H1 (cell line): ENCODE measurements around the gene PTHLH. TPM values are rescaled to one million over a fixed set of nuclear protein-coding genes. Genes with fewer than 3 reads are reported as not detected.

ENCODE experiments used
- CTCF ChIA-PET: fragments of 300-600 bp; sonication (Branson Sonifier 250); formaldehyde crosslinking; loops from one replicate; lab custom pipeline; 2021; ENCODE audit not compliant: partially characterized antibody; lab: Charles Lee
- POLR2A ChIA-PET: fragments of 300-600 bp; sonication (Branson Sonifier 250); formaldehyde crosslinking; loops from one replicate; lab custom pipeline; 2021; ENCODE audit warnings: inconsistent platforms; ENCODE audit not compliant: partially characterized antibody; lab: Charles Lee
- DNase-seq, 2 experiments: peaks; one replicate each; pipeline versions ENCODE4 v3.0.0 to v3.0.0-alpha.2; 2010 to 2022; ENCODE audit warnings: low spot score in 2 of 2, low read depth in 1 of 2, mixed read lengths in 1 of 2
- FAIRE-seq: peaks from 2 replicates; lab custom pipeline; 2011; peaks lifted over from hg19 to GRCh38; lab: Jason Lieb, UNC
- H2AFZ ChIP-seq: 2 replicates; pipeline ENCODE4 v1.8.1; 2012; ENCODE audit warnings: low read length, inconsistent platforms
- H2AK5ac ChIP-seq: 2 replicates; pipeline ENCODE4 v1.6.1; 2013; ENCODE audit warnings: low read depth, low read length
- H2BK120ac ChIP-seq: replicated peaks from 2 replicates; pipeline ENCODE3; 2013; ENCODE audit warnings: low read depth, low read length, inconsistent platforms
- H2BK12ac ChIP-seq: 2 replicates; pipeline ENCODE4 v1.6.1; 2013; ENCODE audit warnings: low read depth, low read length
- H2BK15ac ChIP-seq: 2 replicates; pipeline ENCODE4 v1.6.1; 2013; ENCODE audit warnings: low read length
- H2BK20ac ChIP-seq: 2 replicates; pipeline ENCODE4 v1.6.1; 2013; ENCODE audit warnings: low read length
- H2BK5ac ChIP-seq: 2 replicates; pipeline ENCODE4 v1.6.1; 2013; ENCODE audit warnings: low read depth, low read length
- H3K14ac ChIP-seq: 2 replicates; pipeline ENCODE4 v1.6.1; 2013; ENCODE audit warnings: inconsistent platforms; ENCODE audit not compliant: insufficient read length
- H3K18ac ChIP-seq: 2 replicates; pipeline ENCODE4 v1.6.1; 2013; ENCODE audit warnings: low read length; ENCODE audit errors: extremely low read depth
- H3K23ac ChIP-seq: 2 replicates; pipeline ENCODE4 v1.6.1; 2013; ENCODE audit warnings: inconsistent platforms; ENCODE audit not compliant: insufficient read length
- H3K23me2 ChIP-seq: 2 replicates; pipeline ENCODE4 v1.6.1; 2013; ENCODE audit warnings: low read depth, low read length
- H3K27ac ChIP-seq: 2 replicates; pipeline ENCODE4 v1.6.1; 2011; ENCODE audit warnings: low read depth, low read length, inconsistent platforms
- H3K27me3 ChIP-seq, 4 experiments: replicated peaks in 1 of 4; 1 replicate in 1 of 4; 2 replicates in 3 of 4; pipeline versions ENCODE4 v1.6.1 to v1.8.1; 2011 to 2013; ENCODE audit warnings: low read length in 3 of 4, mild to moderate bottlenecking in 3 of 4, inconsistent platforms in 2 of 4, mixed read lengths in 2 of 4, moderate library complexity in 1 of 4; ENCODE audit not compliant: control insufficient read depth in 3 of 4, insufficient read depth in 3 of 4; ENCODE audit errors: extremely low read depth in 1 of 4
- H3K36me3 ChIP-seq, 4 experiments: 2 replicates each; pipeline versions ENCODE4 v1.6.1 to v1.8.1; 2011 to 2013; ENCODE audit warnings: mild to moderate bottlenecking in 4 of 4, low read length in 3 of 4, moderate library complexity in 2 of 4, control low read depth in 1 of 4, inconsistent platforms in 1 of 4; ENCODE audit not compliant: insufficient read depth in 4 of 4, control insufficient read depth in 2 of 4
- H3K4ac ChIP-seq: replicated peaks from 2 replicates; pipeline ENCODE3; 2013; ENCODE audit warnings: low read length, low read depth, mixed read lengths, inconsistent platforms; ENCODE audit not compliant: insufficient read length
- H3K4me1 ChIP-seq, 4 experiments: replicated peaks in 1 of 4; 1 replicate in 1 of 4; 2 replicates in 3 of 4; pipeline versions ENCODE4 v1.6.1 to v1.8.1; 2011 to 2013; ENCODE audit warnings: low read length in 3 of 4, inconsistent platforms in 2 of 4, mixed read lengths in 1 of 4; ENCODE audit not compliant: insufficient read depth in 4 of 4, control insufficient read depth in 3 of 4
- H3K4me2 ChIP-seq, 2 experiments: 2 replicates each; pipeline versions ENCODE4 v1.6.1 to v1.8.1; 2011 to 2013; ENCODE audit warnings: low read depth in 2 of 2, low read length in 2 of 2, control low read depth in 1 of 2, inconsistent platforms in 1 of 2, mild to moderate bottlenecking in 1 of 2; ENCODE audit not compliant: insufficient read depth in 1 of 2
- H3K4me3 ChIP-seq, 4 experiments: fragments of 200-600, 300-600 bp in 1 of 4; sonication (generic), shearing (Covaris generic), sonication (Bioruptor Twin) in 1 of 4; 2 replicates each; pipeline versions ENCODE4 v1.5.1 to v1.8.1; 2011 to 2016; ENCODE audit warnings: low read length in 4 of 4, low read depth in 3 of 4, control low read depth in 2 of 4, inconsistent platforms in 2 of 4, mild to moderate bottlenecking in 2 of 4, mixed read lengths in 1 of 4, moderate library complexity in 1 of 4; ENCODE audit not compliant: insufficient read depth in 2 of 4; ENCODE audit errors: extremely low read depth in 1 of 4
- H3K56ac ChIP-seq: replicated peaks from 2 replicates; pipeline ENCODE3; 2013; ENCODE audit warnings: low read depth, mild to moderate bottlenecking, mixed read lengths, low read length, inconsistent platforms; ENCODE audit not compliant: insufficient read length
- H3K79me1 ChIP-seq: 2 replicates; pipeline ENCODE4 v1.6.1; 2013; ENCODE audit warnings: low read depth, low read length, control low read depth
- H3K79me2 ChIP-seq, 2 experiments: 2 replicates each; pipeline versions ENCODE4 v1.6.1 to v1.8.1; 2012 to 2013; ENCODE audit warnings: low read length in 2 of 2, mild to moderate bottlenecking in 2 of 2, inconsistent platforms in 1 of 2; ENCODE audit not compliant: insufficient read depth in 2 of 2, control insufficient read depth in 1 of 2
- H3K9ac ChIP-seq, 4 experiments: replicated peaks in 1 of 4; 1 replicate in 1 of 4; 2 replicates in 3 of 4; pipeline versions ENCODE4 v1.6.1 to v1.8.1; 2011 to 2013; ENCODE audit warnings: low read depth in 3 of 4, low read length in 3 of 4, control low read depth in 2 of 4, mild to moderate bottlenecking in 2 of 4, moderate library complexity in 2 of 4, inconsistent platforms in 1 of 4; ENCODE audit errors: extremely low read depth in 1 of 4
- H3K9me3 ChIP-seq, 2 experiments: 2 replicates each; pipeline versions ENCODE4 v1.6.1 to v1.8.1; 2012 to 2013; ENCODE audit warnings: mild to moderate bottlenecking in 2 of 2, moderate library complexity in 2 of 2, control low read depth in 1 of 2, inconsistent platforms in 1 of 2, low read depth in 1 of 2, low read length in 1 of 2, mixed read lengths in 1 of 2; ENCODE audit not compliant: insufficient read depth in 2 of 2
- H4K20me1 ChIP-seq, 2 experiments: replicated peaks in 1 of 2; 2 replicates each; pipeline versions ENCODE3 to v1.8.1; 2011 to 2013; ENCODE audit warnings: inconsistent platforms in 2 of 2, low read length in 2 of 2, mild to moderate bottlenecking in 1 of 2; ENCODE audit not compliant: insufficient read depth in 2 of 2, control insufficient read depth in 1 of 2
- H4K5ac ChIP-seq: 2 replicates; pipeline ENCODE4 v1.6.1; 2013; ENCODE audit warnings: low read length, low read depth, mixed read lengths, inconsistent platforms; ENCODE audit not compliant: insufficient read length
- H4K8ac ChIP-seq: 2 replicates; pipeline ENCODE4 v1.8.0; 2013; ENCODE audit warnings: mild to moderate bottlenecking, moderate library complexity, low read length, inconsistent platforms; ENCODE audit not compliant: insufficient read depth; ENCODE audit errors: extremely low read depth
- H4K91ac ChIP-seq: replicated peaks from 2 replicates; pipeline ENCODE3; 2013; ENCODE audit warnings: low read length, mixed read lengths, inconsistent platforms; ENCODE audit not compliant: insufficient read length
- ASH2L ChIP-seq: fragments of 200-600, 300-600 bp; sonication (generic); IDR thresholded peaks from one replicate; pipeline ENCODE4 v1.7.1; 2017; ENCODE audit warnings: low read length
- BACH1 ChIP-seq: IDR thresholded peaks from 2 replicates; pipeline ENCODE4 v1.6.1; 2012; ENCODE audit warnings: low read length, improper control_type of control experiment
- CBX8 ChIP-seq: fragments of 300-800, 300-1000 bp; sonication (generic); IDR thresholded peaks from 2 replicates; pipeline ENCODE4 v1.7.1; 2016; ENCODE audit warnings: low read depth, low read length, borderline replicate concordance
- CHD1 ChIP-seq: IDR thresholded peaks from 2 replicates; pipeline ENCODE4 v1.6.1; 2012; ENCODE audit warnings: low read depth, low read length, improper control_type of control experiment
- EP300 ChIP-seq, 2 experiments: IDR thresholded peaks; 1 replicate in 1 of 2; 2 replicates in 1 of 2; pipeline ENCODE4 v1.6.1; 2011 to 2012; ENCODE audit warnings: low read depth in 2 of 2, low read length in 2 of 2, mild to moderate bottlenecking in 2 of 2, borderline replicate concordance in 1 of 2, inconsistent platforms in 1 of 2, moderate library complexity in 1 of 2
- FOSL1 ChIP-seq: IDR thresholded peaks from 2 replicates; pipeline ENCODE4 v1.6.1; 2011; ENCODE audit warnings: mild to moderate bottlenecking, low read depth, low read length, moderate library complexity; ENCODE audit not compliant: insufficient read depth
- GABPA ChIP-seq: IDR thresholded peaks from 2 replicates; pipeline ENCODE4 v1.6.1; 2011; ENCODE audit warnings: mild to moderate bottlenecking, low read length, moderate library complexity, borderline replicate concordance; ENCODE audit not compliant: insufficient read depth
- MAFK ChIP-seq: IDR thresholded peaks from 2 replicates; pipeline ENCODE4 v1.6.1; 2012; ENCODE audit warnings: low read depth, mild to moderate bottlenecking, improper control_type of control experiment, low read length
- RAD21 ChIP-seq, 2 experiments: IDR thresholded peaks in 1 of 2; conservative IDR thresholded peaks in 1 of 2; 2 replicates each; pipeline ENCODE4 v1.6.1; 2011; ENCODE audit warnings: low read depth in 2 of 2, low read length in 2 of 2, improper control_type of control experiment in 1 of 2, inconsistent platforms in 1 of 2, mild to moderate bottlenecking in 1 of 2, moderate library complexity in 1 of 2
- RXRA ChIP-seq: IDR thresholded peaks from 2 replicates; pipeline ENCODE4 v1.6.1; 2011; ENCODE audit warnings: low read depth, mild to moderate bottlenecking, low read length, moderate library complexity; ENCODE audit not compliant: insufficient read depth
- TAF1 ChIP-seq: IDR thresholded peaks from 2 replicates; pipeline ENCODE4 v1.6.1; 2011; ENCODE audit warnings: mild to moderate bottlenecking, low read depth, low read length
- TBP ChIP-seq: IDR thresholded peaks from 2 replicates; pipeline ENCODE4 v1.6.1; 2011; ENCODE audit warnings: low read depth, low read length, improper control_type of control experiment
- TCF12 ChIP-seq: IDR thresholded peaks from 2 replicates; pipeline ENCODE4 v1.6.1; 2011; ENCODE audit warnings: low read depth, mild to moderate bottlenecking, low read length
- ZNF274 ChIP-seq: IDR thresholded peaks from 2 replicates; pipeline ENCODE4 v1.7.0; 2012; ENCODE audit warnings: low read length, borderline replicate concordance; ENCODE audit errors: extremely low read depth
- WGBS, 2 experiments: shearing (Covaris generic) in 1 of 2; methylation state at CpG; one replicate each; pipeline versions ENCODE4 v1.1.6 to v1.1.7; 2013 to 2015; ENCODE audit warnings: low lambda C conversion rate in 2 of 2, mixed read lengths in 2 of 2, inconsistent platforms in 1 of 2, low coverage in 1 of 2, missing lambda C conversion rate in 1 of 2; ENCODE audit not compliant: insufficient replicate concordance in 2 of 2, insufficient coverage in 1 of 2, insufficient read length in 1 of 2; ENCODE audit errors: extremely low coverage in 1 of 2, missing lambda C conversion rate in 1 of 2; 5-methylcytosine and 5-hydroxymethylcytosine counted together
- polyA plus RNA-seq, 7 experiments: library from polyadenylated mRNA; depleted of rRNA in 3 of 7; stranded (reverse) in 5 of 7; unstranded in 2 of 7; fragments of >200 nt in 5 of 7; fragments of 200-250 nt in 2 of 7; gene quantifications; 1 replicate in 5 of 7; 2 replicates in 1 of 7; 4 replicates in 1 of 7; pipeline versions ENCODE4 v1.2.1 to v1.2.3, GENCODE V29; 2011 to 2013; ENCODE audit warnings: missing spikeins in 2 of 7, mixed read lengths in 2 of 7
- total RNA-seq: library from RNA; stranded (reverse); fragmentation: NEBNext Ultra II Directional; extraction: Animal tissue kit (Norgen Biotek cat#: 25700); gene quantifications from 2 replicates; pipeline ENCODE4 v1.2.1, GENCODE V29; 2021

Gene PTHLH
- total and polyA plus RNA-seq, 2 of the 8 experiments (the other 6 are each of a cell fraction or from before 2014, with no cell fraction given): 0.32 TPM; not detected in 1

- no peak for DNase-seq
- POLR2A ChIA-PET: interaction anchor here (0.6 kb wide), 1 partner anchor 25 kb away, joined by 3 read pairs; no protein-coding TSS in a partner anchor
- no peak overlapping the region for H2BK15ac ChIP-seq
- H2BK20ac ChIP-seq: no peak overlapping the region
- no peak overlapping the region for H3K18ac ChIP-seq
- no peak overlapping the region for H3K14ac ChIP-seq
- CTCF ChIA-PET: interaction anchor here (1.5 kb wide), 1 partner anchor 141 kb away, joined by 3 read pairs; no protein-coding TSS in a partner anchor
- H2BK5ac ChIP-seq: no peak overlapping the region
- no peak overlapping the region for H3K56ac ChIP-seq
- no peak overlapping the region for H2AFZ ChIP-seq
- no peak overlapping the region for H3K23ac ChIP-seq
- no peak overlapping the region for H2BK120ac ChIP-seq
- WGBS, 2 experiments: 86% methylated on average over 4 of the region's 4 CpGs; no CpG with 5 or more reads in 1 of the 2 experiments
- H4K91ac ChIP-seq: no peak overlapping the region
- FAIRE-seq: no peak
- no peak overlapping the region for H3K9ac ChIP-seq
- no peak overlapping the region for H3K4me3 ChIP-seq
- H3K4ac ChIP-seq: no peak overlapping the region
- H3K79me1 ChIP-seq: no peaks in the 10 kb centered on the region
- H3K23me2 ChIP-seq: no peaks in the 10 kb centered on the region
- H4K8ac ChIP-seq: no peak overlapping the region
- no peaks in the 10 kb centered on the region; a peak in 3 of 7 replicates for H3K27me3 ChIP-seq
- H3K79me2 ChIP-seq: no peaks in the 10 kb centered on the region
- TF ChIP-seq CBX8 (no peak), GABPA (no peak), TBP (no peak), EP300 (IDR thresholded peaks at IDR 0.05; ENCODE audit: borderline replicate concordance in 1 of 2, low read depth in 2 of 2, low read length in 2 of 2) (no peak), RAD21 (IDR thresholded peaks at IDR 0.05 in 1 of 2, conservative IDR thresholded peaks at IDR 0.05 in 1 of 2; ENCODE audit: low read depth in 2 of 2, low read length in 2 of 2) (no peak), BACH1 (no peak), RXRA (no peak), CHD1 (no peak), ASH2L (no peak), FOSL1 (no peak), MAFK (no peak), TCF12 (no peak), TAF1 (no peak), ZNF274 (no peak)
- H2BK12ac ChIP-seq: no peak overlapping the region
- H4K5ac ChIP-seq: no peak overlapping the region
- H3K27ac ChIP-seq: no peak overlapping the region
- no peak overlapping the region for H3K4me2 ChIP-seq
- H3K4me1 ChIP-seq: peaks cover 0 to 4% (median 0%) of the 10 kb centered on the region in 4 experiments; a peak in 1 of 7 replicates
- no peak overlapping the region for H2AK5ac ChIP-seq
- H3K9me3 ChIP-seq: no peaks in the 10 kb centered on the region
- H3K36me3 ChIP-seq: no peaks in the 10 kb centered on the region
- no peaks in the 10 kb centered on the region for H4K20me1 ChIP-seq
These were observed 10.4 kb upstream of the PTHLH start for GRCh38 chr12:27982951-27983350.
